Lung (tissue), 12 donors: ENCODE measurements around the gene HMGXB4. TPM values are rescaled to one million over a fixed set of nuclear protein-coding genes. Genes with fewer than 3 reads are reported as not detected.

Experiments used
- ATAC-seq: fragments of 200-7000 bp; cut with Tn5 transposase; one replicate; pipeline ENCODE4 v1.9.1; 2020; ENCODE audit warnings: moderate number of reproducible peaks; ENCODE audit not compliant: insufficient read depth, low FRiP score
- DNase-seq, 3 donors: peaks; one replicate each; pipeline ENCODE4 v3.0.0-alpha.2; 2013 to 2017
- H3K27ac ChIP-seq, 2 donors: one replicate each; pipeline ENCODE4 v1.5.1; 2013; ENCODE audit warnings: mild to moderate bottlenecking in 2 of 2, moderate library complexity in 2 of 2, control low read depth in 1 of 2, inconsistent platforms in 1 of 2, low read depth in 1 of 2, low read length in 1 of 2
- H3K27me3 ChIP-seq, 3 donors: one replicate each; pipeline ENCODE4 v1.5.1; 2013; ENCODE audit warnings: low read length in 2 of 3; ENCODE audit not compliant: control insufficient read depth in 3 of 3, insufficient read depth in 3 of 3
- H3K36me3 ChIP-seq, 4 donors: one replicate each; pipeline ENCODE4 v1.5.1; 2013; ENCODE audit warnings: low read length in 4 of 4, mild to moderate bottlenecking in 1 of 4, moderate library complexity in 1 of 4; ENCODE audit not compliant: control insufficient read depth in 4 of 4, insufficient read depth in 4 of 4
- H3K4me1 ChIP-seq, 5 donors: one replicate each; pipeline ENCODE4 v1.5.1; 2013; ENCODE audit warnings: low read length in 5 of 5, mild to moderate bottlenecking in 2 of 5, moderate library complexity in 1 of 5; ENCODE audit not compliant: control insufficient read depth in 5 of 5, insufficient read depth in 5 of 5
- H3K4me3 ChIP-seq: one replicate; pipeline ENCODE4 v1.5.1; 2013; ENCODE audit warnings: mild to moderate bottlenecking, control low read depth, moderate library complexity
- H3K9ac ChIP-seq, 2 donors: one replicate each; pipeline ENCODE4 v1.5.1; 2013; ENCODE audit warnings: low read length in 2 of 2, control low read depth in 1 of 2; ENCODE audit not compliant: insufficient read depth in 1 of 2
- H3K9me3 ChIP-seq, 4 donors: one replicate each; pipeline ENCODE4 v1.5.1; 2013; ENCODE audit warnings: low read length in 3 of 4, mild to moderate bottlenecking in 1 of 4, moderate library complexity in 1 of 4; ENCODE audit not compliant: control insufficient read depth in 4 of 4, insufficient read depth in 3 of 4
- WGBS, 2 donors: extraction: QIAGEN DNeasy Blood & Tissue Kit; methylation state at CpG; one replicate each; pipeline ENCODE4 v1.1.7; 2013; 5-methylcytosine and 5-hydroxymethylcytosine counted together
- polyA plus RNA-seq, 2 donors: library from polyadenylated mRNA; stranded (reverse); fragments of 200-250 nt; gene quantifications; one replicate each; pipeline ENCODE4 v1.2.1, GENCODE V29; 2013
- total RNA-seq, 2 donors: library from RNA; depleted of rRNA in 1 of 2; stranded (reverse); fragments of >200 nt in 1 of 2; gene quantifications; one replicate each; pipeline ENCODE4 v1.2.1, GENCODE V29; 2014 to 2021
- TF ChIP-seq, protein P1 (sequence below): IDR thresholded peaks from 2 replicates; pipeline ENCODE4 v1.5.1; 2012; ENCODE audit warnings: mild to moderate bottlenecking; ENCODE audit errors: control extremely low read depth, extremely low read depth
- donor health status: control.
- donor health status: control.
- donor health status: Bipolar disorder and iron deficiency.
- donor health status: healthy.
- donor health status: DM: yes; HTN: yes; CAD: no.

Gene HMGXB4
- total and polyA plus RNA-seq, 4 donors, result 7.6 to 24.5 (median 12.3) TPM

DNA sequence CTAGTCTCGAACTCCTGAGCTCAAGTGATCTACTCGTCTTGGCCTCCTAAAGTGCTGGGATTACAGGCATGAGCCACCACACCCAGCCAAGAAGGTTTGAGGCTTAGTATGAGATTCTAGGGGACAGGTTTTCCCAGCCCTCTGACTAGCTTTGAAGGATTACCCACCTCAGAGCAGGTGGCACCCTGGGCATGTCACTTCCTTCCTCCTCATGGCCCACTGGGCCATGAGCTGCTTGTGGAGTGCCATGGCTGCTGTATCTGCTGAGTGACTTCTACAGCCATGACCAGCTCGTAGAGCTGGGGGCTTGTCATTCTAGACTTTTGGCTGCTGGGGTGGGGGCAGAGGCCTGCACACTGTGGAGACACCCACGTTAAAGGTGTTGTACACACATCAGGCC is 67.5 kb downstream of the HMGXB4 start:
- H3K27me3 ChIP-seq, result no peaks in the 10 kb centered on the region
- TF ChIP-seq, protein P1, sequence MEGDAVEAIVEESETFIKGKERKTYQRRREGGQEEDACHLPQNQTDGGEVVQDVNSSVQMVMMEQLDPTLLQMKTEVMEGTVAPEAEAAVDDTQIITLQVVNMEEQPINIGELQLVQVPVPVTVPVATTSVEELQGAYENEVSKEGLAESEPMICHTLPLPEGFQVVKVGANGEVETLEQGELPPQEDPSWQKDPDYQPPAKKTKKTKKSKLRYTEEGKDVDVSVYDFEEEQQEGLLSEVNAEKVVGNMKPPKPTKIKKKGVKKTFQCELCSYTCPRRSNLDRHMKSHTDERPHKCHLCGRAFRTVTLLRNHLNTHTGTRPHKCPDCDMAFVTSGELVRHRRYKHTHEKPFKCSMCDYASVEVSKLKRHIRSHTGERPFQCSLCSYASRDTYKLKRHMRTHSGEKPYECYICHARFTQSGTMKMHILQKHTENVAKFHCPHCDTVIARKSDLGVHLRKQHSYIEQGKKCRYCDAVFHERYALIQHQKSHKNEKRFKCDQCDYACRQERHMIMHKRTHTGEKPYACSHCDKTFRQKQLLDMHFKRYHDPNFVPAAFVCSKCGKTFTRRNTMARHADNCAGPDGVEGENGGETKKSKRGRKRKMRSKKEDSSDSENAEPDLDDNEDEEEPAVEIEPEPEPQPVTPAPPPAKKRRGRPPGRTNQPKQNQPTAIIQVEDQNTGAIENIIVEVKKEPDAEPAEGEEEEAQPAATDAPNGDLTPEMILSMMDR, result no peak
- H3K4me3 ChIP-seq, result no peak overlapping the region
- H3K9ac ChIP-seq, result no peak overlapping the region
- ATAC-seq (no peak), DNase-seq (no peak)
- 87 to 95% methylated on average over 4 of the region's 4 CpGs for WGBS, 2 donors
- peaks cover 22 to 64% (median 33%) of the 10 kb centered on the region in 4 donors for H3K36me3 ChIP-seq
- H3K4me1 ChIP-seq, result no peaks in the 10 kb centered on the region
- H3K27ac ChIP-seq, result no peak overlapping the region
- no peaks in the 10 kb centered on the region for H3K9me3 ChIP-seq

DNA sequence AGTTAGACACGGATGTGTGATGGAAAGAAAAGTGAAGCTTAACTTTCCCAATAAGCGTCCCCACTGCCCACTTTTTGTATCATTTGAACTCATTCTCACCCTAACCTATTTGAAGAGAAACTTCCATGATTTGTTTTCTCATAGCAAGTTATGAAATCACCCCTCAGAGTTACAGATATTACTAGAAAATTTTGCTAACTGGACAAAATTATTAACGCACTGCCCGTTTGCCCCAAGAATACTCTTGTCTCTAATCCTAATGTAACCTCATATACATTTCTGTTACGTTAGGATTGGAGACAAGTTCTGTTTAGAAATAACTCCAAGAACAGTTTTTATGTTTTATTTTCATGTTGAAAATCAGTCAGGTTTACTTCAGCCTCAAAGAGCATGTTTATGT is 67.9 kb downstream of the HMGXB4 start:
- Histone ChIP-seq H3K9ac (no peak overlapping the region), H3K27me3 (no peaks in the 10 kb centered on the region), H3K36me3 (peaks cover 22 to 60% (median 36%) of the 10 kb centered on the region in 4 donors), H3K9me3 (peaks cover 0 to under 1% (median 0%) of the 10 kb centered on the region in 4 donors), H3K4me1 (peaks cover 0 to 1% (median 0%) of the 10 kb centered on the region in 5 donors), H3K4me3 (no peak overlapping the region), H3K27ac (no peak overlapping the region)
- 93 to 94% methylated on average over 5 of the region's 5 CpGs for WGBS, 2 donors
- ATAC-seq, result no peak
- no peak for DNase-seq
- TF ChIP-seq, protein P1, result no peak

DNA sequence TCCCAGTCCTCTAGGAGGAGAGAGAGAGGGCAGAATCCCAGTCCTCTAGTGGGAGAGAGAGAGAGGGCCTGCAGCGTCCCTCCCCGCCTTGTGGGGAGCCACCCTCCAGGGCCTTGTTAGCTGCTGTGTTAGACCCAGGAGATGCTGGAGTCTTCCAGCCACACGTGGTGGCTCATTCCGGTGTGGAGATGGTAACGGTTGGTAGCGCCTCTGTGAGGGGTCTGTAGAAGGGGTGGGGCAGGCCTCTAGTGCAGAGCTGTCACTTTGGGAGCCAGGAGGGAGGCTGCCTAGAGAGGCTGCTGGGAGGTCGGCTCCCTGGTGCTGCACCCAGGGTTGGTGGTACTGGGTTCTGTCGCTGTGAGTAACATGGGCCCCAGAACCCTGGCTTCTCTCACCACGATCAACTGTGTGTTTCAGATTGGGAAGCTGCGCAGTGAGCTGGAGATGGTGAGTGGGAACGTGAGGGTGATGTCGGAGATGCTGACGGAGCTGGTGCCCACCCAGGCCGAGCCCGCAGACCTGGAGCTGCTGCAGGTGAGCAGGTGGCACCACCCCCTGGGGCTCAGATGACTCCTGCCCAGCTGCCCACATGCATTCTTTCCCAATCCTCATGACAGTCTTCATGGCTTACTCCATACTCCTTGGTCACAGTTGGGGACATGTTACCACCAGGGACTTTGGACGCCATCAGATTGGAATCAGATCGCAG is 69.7 kb downstream of the HMGXB4 start:
- no peak overlapping the region for H3K9ac ChIP-seq
- peaks cover 0 to 2% (median 0%) of the 10 kb centered on the region in 4 donors for H3K9me3 ChIP-seq
- TF ChIP-seq, protein P1, result no peak
- H3K27ac ChIP-seq, result no peak overlapping the region
- H3K4me3 ChIP-seq, result no peak overlapping the region
- 95 to 96% methylated on average over 17 of the region's 17 CpGs for WGBS, 2 donors
- DNase-seq (no peak), ATAC-seq (no peak)
- H3K4me1 ChIP-seq, result peaks cover 0 to 5% (median 0%) of the 10 kb centered on the region in 5 donors
- H3K36me3 ChIP-seq, result peaks cover 24 to 55% (median 44%) of the 10 kb centered on the region in 4 donors
- H3K27me3 ChIP-seq, result no peaks in the 10 kb centered on the region
